A549 (cell line): ENCODE data around the gene AQP6. TPM values are rescaled to one million over a fixed set of nuclear protein-coding genes. Genes with fewer than 3 reads are reported as not detected.
"Not testable (repeated sequence)": the region's sequence is repeated elsewhere in the genome, so short reads cannot be mapped to it uniquely, and the experiment has no call there.

ENCODE experiments used
- ATAC-seq, 2 experiments: fragments of 200-7000 bp in 1 of 2; fragments of >200 bp in 1 of 2; cut with Nextera tagmentation in 1 of 2; cut with Tn5 transposase in 1 of 2; 3 replicates each; pipeline versions ENCODE4 v1.8.0 to v1.9.1; 2018 to 2020; ENCODE audit warnings: mild to moderate bottlenecking in 1 of 2, moderate library complexity in 1 of 2
- CTCF ChIA-PET: fragments of 300-600 bp; sonication (Branson Sonifier 250); formaldehyde crosslinking; extraction: SDS; loops from one replicate; lab custom pipeline; 2021; ENCODE audit warnings: antibody characterized with exemption, inconsistent platforms; lab: Yijun Ruan, JAX
- POLR2A ChIA-PET: fragments of 350-600 bp; formaldehyde crosslinking; extraction: SDS; loops from one replicate; lab custom pipeline; 2021; ENCODE audit warnings: antibody characterized with exemption, inconsistent platforms; lab: Yijun Ruan, JAX
- DNase-seq, 2 experiments: peaks; one replicate each; pipeline versions ENCODE4 v3.0.0 to v3.0.0-alpha.2; 2011 to 2016; ENCODE audit warnings: low read depth in 1 of 2, low spot score in 1 of 2
- FAIRE-seq: peaks from 2 replicates; lab custom pipeline; 2011; peaks lifted over from hg19 to GRCh38; lab: Jason Lieb, UNC
- H3K27ac ChIP-seq, 2 experiments: fragments of >200 bp; sonication (Bioruptor Twin); formaldehyde crosslinking; 3 replicates each; pipeline ENCODE4 v1.5.1; 2016 to 2017
- H3K4me1 ChIP-seq: fragments of >200 bp; sonication (Bioruptor Twin); formaldehyde crosslinking; 3 replicates; pipeline ENCODE4 v1.6.1; 2016
- H3K4me2 ChIP-seq: fragments of >200 bp; sonication (Bioruptor Twin); formaldehyde crosslinking; 3 replicates; pipeline ENCODE4 v1.6.1; 2016
- H3K4me3 ChIP-seq: fragments of >200 bp; sonication (Bioruptor Twin); formaldehyde crosslinking; 3 replicates; pipeline ENCODE4 v1.5.1; 2016
- H3K9me3 ChIP-seq: fragments of >200 bp; sonication (Bioruptor Twin); formaldehyde crosslinking; 3 replicates; pipeline ENCODE4 v1.6.1; 2016
- CBX8 ChIP-seq: fragments of 200-600 bp; sonication (generic); IDR thresholded peaks from 2 replicates; pipeline ENCODE4 v1.6.1; 2016
- ESRRA ChIP-seq: fragments of 150-350 bp; IDR thresholded peaks from 2 replicates; pipeline ENCODE4 v1.6.1; 2014; ENCODE audit warnings: mild to moderate bottlenecking, low read length, borderline replicate concordance
- HEYL ChIP-seq: fragments of 250-450 bp; sonication (Bioruptor Pico); IDR thresholded peaks from 2 replicates; pipeline ENCODE4 v1.8.0; 2021; ENCODE audit warnings: mild to moderate bottlenecking, moderate library complexity
- KDM1A ChIP-seq: fragments of 200-600 bp; sonication (generic); IDR thresholded peaks from 2 replicates; pipeline ENCODE4 v1.6.1; 2016; ENCODE audit warnings: low read depth, mild to moderate bottlenecking
- MAZ ChIP-seq: fragments of 150-350 bp; IDR thresholded peaks from 2 replicates; pipeline ENCODE4 v1.6.1; 2014; ENCODE audit warnings: antibody characterized with exemption, low read depth, low read length, borderline replicate concordance
- MYC ChIP-seq: IDR thresholded peaks from 2 replicates; pipeline ENCODE4 v1.6.1; 2012; ENCODE audit warnings: mild to moderate bottlenecking, inconsistent platforms, low read length, improper control_type of control experiment, borderline replicate concordance
- NFE2L2 ChIP-seq: fragments of 150-350 bp; conservative IDR thresholded peaks from 2 replicates; pipeline ENCODE4 v1.6.1; 2014; ENCODE audit warnings: low read length
- NR3C1 ChIP-seq: fragments of >200 bp; sonication (Bioruptor Twin); formaldehyde crosslinking; IDR thresholded peaks from 3 replicates; pipeline ENCODE4 v1.6.1; 2017
- PHF8 ChIP-seq: fragments of 200-600 bp; sonication (generic); IDR thresholded peaks from 2 replicates; pipeline ENCODE4 v1.6.1; 2016; ENCODE audit warnings: low read depth, mild to moderate bottlenecking, antibody characterized with exemption, moderate library complexity, borderline replicate concordance
- POLR2A ChIP-seq: IDR thresholded peaks from 2 replicates; pipeline ENCODE4 v1.6.1; 2012; ENCODE audit warnings: mild to moderate bottlenecking, low read length
- RFX5 ChIP-seq: fragments of 450-650 bp; IDR thresholded peaks from 2 replicates; pipeline ENCODE4 v1.7.1; 2014; ENCODE audit warnings: antibody characterized with exemption, mild to moderate bottlenecking, moderate library complexity
- TFCP2L1 ChIP-seq: fragments of 250-450 bp; sonication (Bioruptor Pico); IDR thresholded peaks from 2 replicates; pipeline ENCODE4 v1.5.0; 2021; ENCODE audit warnings: mild to moderate bottlenecking
- ZFP36 ChIP-seq: fragments of 450-650 bp; IDR thresholded peaks from 2 replicates; pipeline ENCODE4 v1.6.1; 2014; ENCODE audit warnings: borderline replicate concordance; ENCODE audit not compliant: partially characterized antibody
- ZNF302 ChIP-seq: fragments of 250-450 bp; sonication (Bioruptor Pico); IDR thresholded peaks from 2 replicates; pipeline ENCODE4 v1.9.0; 2021; ENCODE audit warnings: inconsistent platforms, mild to moderate bottlenecking, moderate library complexity
- WGBS: methylation state at CpG from one replicate; pipeline ENCODE4 v1.1.6; 2017; ENCODE audit errors: missing lambda C conversion rate; 5-methylcytosine and 5-hydroxymethylcytosine counted together
- polyA plus RNA-seq, 4 experiments: library from polyadenylated mRNA; depleted of rRNA in 3 of 4; stranded (reverse); fragments of >200 nt; fragmentation: RNase III in 1 of 4; extraction: RNeasy Plus Mini Kit Qiagen cat#74134 plus additional on column Dnase treatment in 1 of 4; gene quantifications; 2 replicates in 3 of 4; 3 replicates in 1 of 4; pipeline ENCODE4 v1.2.3, GENCODE V29; 2011 to 2017
- TF ChIP-seq, protein P1 (sequence below): fragments of >200 bp; sonication (Bioruptor Twin); formaldehyde crosslinking; IDR thresholded peaks from 2 replicates; pipeline ENCODE4 v1.6.1; 2016
- TF ChIP-seq, protein P2 (sequence below): fragments of 250-450 bp; sonication (Bioruptor Pico); IDR thresholded peaks from 2 replicates; pipeline ENCODE4 v1.5.0; 2020; ENCODE audit warnings: low read depth, mild to moderate bottlenecking, moderate library complexity
- TF ChIP-seq, protein P3 (sequence below): IDR thresholded peaks from 2 replicates; pipeline ENCODE4 v1.6.1; 2012
- TF ChIP-seq, protein P4 (sequence below): IDR thresholded peaks from 2 replicates; pipeline ENCODE4 v1.6.1; 2012; ENCODE audit warnings: low read depth, borderline replicate concordance
- TF ChIP-seq, protein P5 (sequence below): fragments of 450-650 bp; IDR thresholded peaks from 2 replicates; pipeline ENCODE4 v1.6.1; 2014; ENCODE audit warnings: antibody characterized with exemption

The AQP6 gene
- polyA plus RNA-seq, 2 of the 4 experiments (the other 2 are of a cell fraction) = 0.05 TPM; not detected in 1

DNA sequence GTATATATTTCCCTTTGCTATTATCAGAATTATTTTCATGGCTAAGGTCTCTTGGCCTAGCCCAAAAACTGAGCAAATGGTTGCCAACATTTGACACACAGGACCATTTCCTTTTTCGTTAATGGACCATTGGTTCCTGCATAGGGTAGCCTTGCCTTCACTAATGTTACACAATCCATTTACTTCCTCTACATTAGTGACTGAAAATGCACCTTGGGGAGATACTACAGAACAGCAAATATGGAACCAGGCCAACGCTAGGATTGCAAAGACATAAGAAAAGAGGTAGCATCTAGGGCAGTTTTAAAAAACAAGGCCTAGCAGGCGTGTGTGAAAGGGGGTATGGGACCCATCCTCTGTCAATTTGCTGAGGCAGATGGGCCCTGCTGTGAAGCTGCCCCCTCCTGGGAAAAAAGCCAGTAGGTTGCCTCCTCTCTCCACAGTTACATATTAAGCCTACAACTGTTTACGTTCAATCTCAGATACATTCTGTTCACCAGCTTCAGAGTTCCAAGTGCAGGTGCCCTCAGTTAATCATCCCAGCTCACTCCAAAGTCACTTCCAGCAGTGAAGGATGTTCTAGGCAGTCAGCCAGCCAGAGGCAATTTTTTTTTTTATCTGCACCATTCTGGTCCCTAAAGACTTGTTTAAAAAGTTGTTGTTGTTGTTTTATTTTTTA is 15.0 kb downstream of the AQP6 start:
- ATAC-seq (no peak), FAIRE-seq (no peak), DNase-seq (no peak)
- CTCF ChIA-PET = interaction anchor here (0.5 to 22.4 kb wide), 3 partner anchors 16 to 651 kb away, joined by 3 to 327 read pairs (median 4); partner anchors contain the start of gene AQP6
- TF ChIP-seq ESRRA = no peak
- no peak for TF ChIP-seq ZNF302 (CRISPR knock-in tag)
- no peak for TF ChIP-seq ZFP36
- TF ChIP-seq HEYL = no peak
- TF ChIP-seq NFE2L2 = no peak
- Histone ChIP-seq H3K9me3 (no peaks in the 10 kb centered on the region), H3K4me1 (no peaks in the 10 kb centered on the region), H3K4me3 (no peak overlapping the region), H3K4me2 (no peak overlapping the region), H3K27ac (no peak overlapping the region)
- 80% methylated on average over 4 of the region's 4 CpGs for WGBS
- POLR2A ChIA-PET = no interaction called here

DNA sequence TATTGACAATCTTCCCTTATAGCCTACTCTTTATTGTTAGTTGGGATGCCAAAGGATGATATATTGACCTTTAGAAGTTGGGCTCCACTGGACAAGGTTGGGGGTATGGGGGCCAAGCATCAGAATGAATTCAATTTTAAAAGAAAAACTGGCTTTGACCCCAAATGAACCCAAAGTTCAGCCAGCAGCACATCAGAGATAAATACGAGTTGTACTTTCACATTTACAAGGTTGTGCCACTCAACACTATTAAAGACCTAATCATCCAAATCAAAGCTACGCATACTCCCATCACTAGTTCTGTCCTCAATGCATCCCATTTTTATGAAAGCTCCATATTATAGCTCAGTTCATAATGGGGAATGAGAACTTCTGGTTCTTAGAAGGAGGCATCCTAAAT is 16.7 kb downstream of the AQP6 start:
- POLR2A ChIA-PET, H3K4me1 ChIP-seq, H3K9me3 ChIP-seq, FAIRE-seq, ATAC-seq, H3K4me3 ChIP-seq, DNase-seq, H3K27ac ChIP-seq, H3K4me2 ChIP-seq: not testable (repeated sequence)
- 97% methylated on average over 2 of the region's 2 CpGs for WGBS
- CTCF ChIA-PET = interaction anchor here (0.7 to 22.4 kb wide), 8 partner anchors 10 to 123 kb away, joined by 3 to 327 read pairs (median 3); partner anchors contain the start of gene AQP6

DNA sequence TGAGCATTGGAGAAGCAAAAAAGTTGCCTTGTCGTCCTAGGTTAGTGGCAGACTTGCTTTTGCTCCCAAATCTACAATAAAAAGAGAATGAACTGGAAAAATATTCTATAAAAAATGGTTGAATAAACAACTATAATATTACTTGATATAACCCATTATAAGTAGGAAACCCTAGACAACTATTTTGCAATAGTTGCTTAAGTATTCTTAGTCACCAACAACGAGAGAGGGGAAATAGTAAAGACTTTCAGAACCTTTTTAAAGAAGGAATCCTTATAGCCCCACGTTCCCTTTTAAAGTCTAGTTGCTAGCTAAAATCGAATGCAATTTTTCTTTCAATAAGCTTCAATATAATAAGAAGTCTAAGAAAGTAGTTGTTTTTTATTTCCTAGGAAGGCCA is 17.5 kb downstream of the AQP6 start:
- Histone ChIP-seq H3K4me1 (no peaks in the 10 kb centered on the region), H3K4me2 (no peak overlapping the region), H3K9me3 (no peaks in the 10 kb centered on the region), H3K27ac (no peak overlapping the region), H3K4me3 (no peak overlapping the region)
- WGBS = 88% methylated on average over 4 of the region's 4 CpGs
- ATAC-seq = no peak
- TF ChIP-seq ESRRA = no peak
- TF ChIP-seq MYC = no peak
- TF ChIP-seq KDM1A = no peak
- no peak for TF ChIP-seq CBX8
- TF ChIP-seq, protein P1, sequence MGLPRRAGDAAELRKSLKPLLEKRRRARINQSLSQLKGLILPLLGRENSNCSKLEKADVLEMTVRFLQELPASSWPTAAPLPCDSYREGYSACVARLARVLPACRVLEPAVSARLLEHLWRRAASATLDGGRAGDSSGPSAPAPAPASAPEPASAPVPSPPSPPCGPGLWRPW = no peak
- TF ChIP-seq, protein P2, sequence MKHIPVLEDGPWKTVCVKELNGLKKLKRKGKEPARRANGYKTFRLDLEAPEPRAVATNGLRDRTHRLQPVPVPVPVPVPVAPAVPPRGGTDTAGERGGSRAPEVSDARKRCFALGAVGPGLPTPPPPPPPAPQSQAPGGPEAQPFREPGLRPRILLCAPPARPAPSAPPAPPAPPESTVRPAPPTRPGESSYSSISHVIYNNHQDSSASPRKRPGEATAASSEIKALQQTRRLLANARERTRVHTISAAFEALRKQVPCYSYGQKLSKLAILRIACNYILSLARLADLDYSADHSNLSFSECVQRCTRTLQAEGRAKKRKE (CRISPR knock-in tag) = no peak
- TF ChIP-seq RFX5 = no peak
- TF ChIP-seq, protein P3, sequence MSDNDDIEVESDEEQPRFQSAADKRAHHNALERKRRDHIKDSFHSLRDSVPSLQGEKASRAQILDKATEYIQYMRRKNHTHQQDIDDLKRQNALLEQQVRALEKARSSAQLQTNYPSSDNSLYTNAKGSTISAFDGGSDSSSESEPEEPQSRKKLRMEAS = no peak
- TF ChIP-seq MAZ = no peak
- TF ChIP-seq POLR2A = no peak
- TF ChIP-seq PHF8 = no peak
- no peak for TF ChIP-seq TFCP2L1 (CRISPR knock-in tag)
- TF ChIP-seq NR3C1 = no peak
- TF ChIP-seq, protein P4, sequence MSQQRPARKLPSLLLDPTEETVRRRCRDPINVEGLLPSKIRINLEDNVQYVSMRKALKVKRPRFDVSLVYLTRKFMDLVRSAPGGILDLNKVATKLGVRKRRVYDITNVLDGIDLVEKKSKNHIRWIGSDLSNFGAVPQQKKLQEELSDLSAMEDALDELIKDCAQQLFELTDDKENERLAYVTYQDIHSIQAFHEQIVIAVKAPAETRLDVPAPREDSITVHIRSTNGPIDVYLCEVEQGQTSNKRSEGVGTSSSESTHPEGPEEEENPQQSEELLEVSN = no peak
- TF ChIP-seq, protein P5, sequence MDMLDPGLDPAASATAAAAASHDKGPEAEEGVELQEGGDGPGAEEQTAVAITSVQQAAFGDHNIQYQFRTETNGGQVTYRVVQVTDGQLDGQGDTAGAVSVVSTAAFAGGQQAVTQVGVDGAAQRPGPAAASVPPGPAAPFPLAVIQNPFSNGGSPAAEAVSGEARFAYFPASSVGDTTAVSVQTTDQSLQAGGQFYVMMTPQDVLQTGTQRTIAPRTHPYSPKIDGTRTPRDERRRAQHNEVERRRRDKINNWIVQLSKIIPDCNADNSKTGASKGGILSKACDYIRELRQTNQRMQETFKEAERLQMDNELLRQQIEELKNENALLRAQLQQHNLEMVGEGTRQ = no peak
- ChIA-PET CTCF (interaction anchor here (1.4 to 22.4 kb wide), 4 partner anchors 9 to 45 kb away, joined by 3 to 327 read pairs (median 8); partner anchors contain the start of gene AQP6), POLR2A (no interaction called here)
- no peak for FAIRE-seq
- DNase-seq = no peak
